GM21737 (cell line): ENCODE results near the gene CAMTA1.

Experiments used
- ATAC-seq: cut with Tn5 transposase; IDR thresholded peaks from one replicate; pipeline ENCODE4 v1.9.1; 2021; ENCODE audit warnings: mild to moderate bottlenecking, moderate library complexity; ENCODE audit not compliant: unreplicated experiment

Gene CAMTA1

GRCh38 chr1:7554385-7555235, 769.4 kb downstream of the CAMTA1 start:
- no peak for ATAC-seq

- no peak for ATAC-seq
Observed at GRCh38 chr1:7555391-7556185, 770.3 kb downstream of the CAMTA1 start.

GRCh38 chr1:7557301-7557891, 772.1 kb downstream of the CAMTA1 start:
- ATAC-seq = no peak

GRCh38 chr1:7558041-7558461, 772.8 kb downstream of the CAMTA1 start:
- ATAC-seq = no peak

- no peak for ATAC-seq
Observed at GRCh38 chr1:7558481-7558880, 773.2 kb downstream of the CAMTA1 start.

GRCh38 chr1:7558921-7559869, 773.9 kb downstream of the CAMTA1 start:
- no peak for ATAC-seq

- no peak for ATAC-seq
Observed at GRCh38 chr1:7560128-7560527, 774.9 kb downstream of the CAMTA1 start.

GRCh38 chr1:7560601-7561181, 775.4 kb downstream of the CAMTA1 start:
- ATAC-seq = no peak

GRCh38 chr1:7561331-7561921, 776.2 kb downstream of the CAMTA1 start:
- no peak for ATAC-seq

GRCh38 chr1:7561936-7562728, 776.9 kb downstream of the CAMTA1 start:
- no peak for ATAC-seq

- no peak for ATAC-seq
Observed at GRCh38 chr1:7562729-7563605, 777.7 kb downstream of the CAMTA1 start.

GRCh38 chr1:7564137-7564536, 778.9 kb downstream of the CAMTA1 start:
- ATAC-seq = no peak

- no peak for ATAC-seq
Observed at GRCh38 chr1:7565099-7565750, 780.0 kb downstream of the CAMTA1 start.

- ATAC-seq = no peak
Observed at GRCh38 chr1:7566417-7567375, 781.4 kb downstream of the CAMTA1 start.

GRCh38 chr1:7567376-7567775, 782.1 kb downstream of the CAMTA1 start:
- ATAC-seq = no peak

GRCh38 chr1:7568053-7568452, 782.8 kb downstream of the CAMTA1 start:
- ATAC-seq = no peak
